Stomach (tissue), 9 donors: Measurements from ENCODE around the gene CLCNKA. TPM values are rescaled to one million over a fixed set of nuclear protein-coding genes. Genes with fewer than 3 reads are reported as not detected.

ENCODE experiments used
- DNase-seq, 2 donors: peaks; one replicate each; pipeline versions ENCODE4 v3.0.0 to v3.0.0-alpha.2; 2013 to 2019
- H3K27ac ChIP-seq, 5 donors: fragments of 200-600 bp in 4 of 5; sonication (generic) in 4 of 5; one replicate each; pipeline ENCODE4 v1.5.1; 2013 to 2019; ENCODE audit warnings: mild to moderate bottlenecking in 1 of 5, moderate library complexity in 1 of 5
- H3K27me3 ChIP-seq, 3 donors: fragments of 200-600 bp; sonication (generic); one replicate each; pipeline ENCODE4 v1.5.1; 2017 to 2019; ENCODE audit warnings: mixed run types in 1 of 3
- H3K36me3 ChIP-seq, 4 donors: fragments of 200-600 bp; sonication (generic); 1 replicate in 3 of 4; 2 replicates in 1 of 4; pipeline ENCODE4 v1.5.1; 2016 to 2019
- H3K4me1 ChIP-seq, 4 donors: fragments of 200-600 bp; sonication (generic); one replicate each; pipeline ENCODE4 v1.5.1; 2016 to 2019
- H3K4me3 ChIP-seq, 4 donors: fragments of 200-600 bp; sonication (generic) in 3 of 4; one replicate each; pipeline ENCODE4 v1.5.1; 2016 to 2019; ENCODE audit warnings: mild to moderate bottlenecking in 1 of 4
- H3K9me3 ChIP-seq, 4 donors: fragments of 200-600 bp; sonication (generic); one replicate each; pipeline ENCODE4 v1.5.1; 2016 to 2019
- CTCF ChIP-seq, 7 experiments: fragments of 450-650 bp in 4 of 7; fragments of 200-600 bp in 3 of 7; sonication (generic) in 3 of 7; IDR thresholded peaks; one replicate each; pipeline ENCODE4 v1.5.1; 2016 to 2019; ENCODE audit warnings: antibody characterized with exemption in 7 of 7, control low read depth in 2 of 7, mild to moderate bottlenecking in 1 of 7
- EP300 ChIP-seq: sonication (generic); formaldehyde crosslinking; IDR thresholded peaks from one replicate; pipeline ENCODE4 v1.6.1; 2017; ENCODE audit warnings: antibody characterized with exemption
- POLR2A ChIP-seq, 4 donors: fragments of 450-650 bp; IDR thresholded peaks; one replicate each; pipeline ENCODE4 v1.6.1; 2016; ENCODE audit warnings: antibody characterized with exemption in 4 of 4, control low read depth in 2 of 4, mild to moderate bottlenecking in 1 of 4, moderate library complexity in 1 of 4
- POLR2AphosphoS5 ChIP-seq, 3 donors: sonication (generic); formaldehyde crosslinking; IDR thresholded peaks; one replicate each; pipeline ENCODE4 v1.6.1; 2016; ENCODE audit warnings: antibody characterized with exemption in 3 of 3
- WGBS, 5 donors: extraction: QIAGEN DNeasy Blood & Tissue Kit in 3 of 5; methylation state at CpG; one replicate each; pipeline versions ENCODE4 v1.1.5 to v1.1.7; 2013 to 2018; 5-methylcytosine and 5-hydroxymethylcytosine counted together
- intact Hi-C: fragments of 100-400 bp; cut with DNase I; formaldehyde crosslinking; loops from one replicate; pipeline ENCODE4 v1.15.1; 2023; ENCODE audit warnings: low total_unique reads
- polyA plus RNA-seq, 3 donors: library from polyadenylated mRNA; stranded (reverse); fragments of 200-250 nt; gene quantifications; one replicate each; pipeline ENCODE4 v1.2.3, GENCODE V29; 2013
- total RNA-seq, 5 donors: library from RNA; depleted of rRNA; stranded (reverse); fragments of >200 nt; gene quantifications; one replicate each; pipeline versions ENCODE4 v1.1.0 to v1.2.3, GENCODE V29; 2014 to 2016
- donor health status: healthy with polysubstance abuse.
- donor health status: Bipolar disorder and iron deficiency.
- donor health status: healthy.

CLCNKA gene
- total and polyA plus RNA-seq, 8 donors = 0.55 to 16.1 (median 4.5) TPM; not detected in 2

- 58 to 71% (median 60%) methylated on average over 8 to 17 of the region's 17 CpGs for WGBS, 5 donors
- Histone ChIP-seq H3K27me3 (no peaks in the 10 kb centered on the region), H3K36me3 (no peaks in the 10 kb centered on the region), H3K9me3 (no peaks in the 10 kb centered on the region), H3K4me3 (peak overlapping the region in 2 of 4 donors; percentile 44), H3K27ac (peak overlapping the region; percentile 71 to 91 (median 82)), H3K4me1 (peaks cover 54 to 78% (median 63%) of the 10 kb centered on the region in 4 donors)
- TF ChIP-seq POLR2A (IDR thresholded peaks at IDR 0.05) (no peak), POLR2AphosphoS5 (IDR thresholded peaks at IDR 0.05) (peak in 1 of 3 donors; percentile 24)
- DNase-seq = peak; percentile 74 to 81
- intact Hi-C loops = no loop called here
These were observed 7.0 kb upstream of the CLCNKA start for GRCh38 chr1:16014509-16015482.

DNA sequence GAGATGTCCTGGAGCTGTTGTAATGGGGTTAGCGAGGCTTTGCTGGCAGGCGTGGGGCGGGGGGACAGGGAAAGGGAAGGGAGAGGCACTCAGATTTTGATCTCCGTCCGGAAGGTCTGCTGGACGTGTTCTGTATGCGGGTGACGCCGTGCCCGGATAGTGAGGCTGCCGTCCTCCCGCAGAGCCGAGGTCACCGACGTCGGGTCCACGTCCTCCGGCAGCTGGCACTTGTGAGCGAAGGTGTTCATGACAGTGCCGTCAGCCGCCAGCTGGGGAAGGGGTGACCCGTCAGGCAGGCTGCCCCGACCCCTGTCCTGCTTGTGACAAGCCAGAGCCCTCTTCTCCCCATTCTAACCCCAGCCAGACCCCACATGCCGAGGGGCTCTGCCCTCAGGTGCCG is 6.3 kb upstream of the CLCNKA start:
- TF ChIP-seq POLR2AphosphoS5 (IDR thresholded peaks at IDR 0.05) (no peak), POLR2A (IDR thresholded peaks at IDR 0.05) (no peak), EP300 (no peak), CTCF (IDR thresholded peaks at IDR 0.05) (no peak)
- peaks cover 54 to 83% (median 67%) of the 10 kb centered on the region in 4 donors for H3K4me1 ChIP-seq
- H3K9me3 ChIP-seq = no peaks in the 10 kb centered on the region
- no peak for DNase-seq
- no peaks in the 10 kb centered on the region for H3K27me3 ChIP-seq
- intact Hi-C loops = no loop called here
- whole genome bisulfite sequencing, 5 donors = 90 to 97% (median 94%) methylated on average over 23 to 25 of the region's 25 CpGs
- H3K4me3 ChIP-seq = peak overlapping the region in 3 of 4 donors; percentile 41 to 44 (median 44)
- no peaks in the 10 kb centered on the region for H3K36me3 ChIP-seq
- H3K27ac ChIP-seq = peak overlapping the region in 4 of 5 donors; percentile 71 to 91 (median 84)

DNA sequence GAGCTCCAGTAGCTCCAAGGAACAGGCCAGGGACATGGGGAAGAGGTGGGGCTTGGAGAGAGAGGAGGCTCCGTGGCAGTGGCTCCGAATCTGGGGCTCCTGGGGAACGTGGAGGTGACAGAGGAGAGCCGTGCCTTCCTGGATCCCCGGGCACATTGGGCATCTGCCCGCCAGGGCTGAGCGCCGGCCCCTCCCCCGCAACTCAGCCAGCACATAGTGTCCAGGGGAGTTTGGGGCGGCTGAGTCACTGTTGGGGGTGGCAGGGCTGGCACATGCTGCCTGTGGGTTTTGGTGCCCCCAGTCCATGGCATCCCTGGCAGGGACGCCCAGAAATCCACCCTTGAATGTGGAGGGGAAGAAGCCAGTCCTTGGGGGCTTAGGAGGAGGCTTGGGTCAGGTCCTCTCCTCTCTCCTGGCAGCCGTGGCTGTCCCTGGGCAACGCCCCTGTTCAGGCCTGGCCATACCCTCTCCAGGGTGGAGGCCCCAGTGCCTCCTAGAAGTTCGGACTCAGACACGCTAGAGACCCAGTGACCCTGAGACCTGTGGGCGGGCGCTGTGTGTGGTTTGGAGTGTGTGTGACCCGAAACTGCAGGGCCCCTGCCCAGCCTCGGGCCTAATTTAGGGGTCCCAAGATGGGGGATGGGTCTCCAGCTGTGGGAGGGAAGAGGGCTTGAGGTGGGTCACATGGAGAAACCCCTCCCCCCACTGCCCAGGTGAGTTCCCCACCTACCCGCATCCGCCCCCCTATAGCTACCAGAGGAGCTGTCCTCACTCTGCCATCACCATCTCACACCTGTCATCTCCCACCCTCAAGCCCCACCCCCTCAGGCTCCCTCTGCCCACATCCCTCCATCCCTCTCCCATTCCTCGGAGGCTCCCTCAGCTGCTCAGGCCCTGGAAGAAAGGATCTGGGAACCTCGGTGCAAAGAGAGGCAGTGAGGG is 5.6 kb upstream of the CLCNKA start:
- TF ChIP-seq POLR2A (IDR thresholded peaks at IDR 0.05) (no peak), POLR2AphosphoS5 (IDR thresholded peaks at IDR 0.05) (peak in 2 of 3 donors; percentile 44 to 59), EP300 (peak; percentile 87), CTCF (IDR thresholded peaks at IDR 0.05) (no peak)
- H3K4me1 ChIP-seq = peaks cover 54 to 87% (median 67%) of the 10 kb centered on the region in 4 donors
- DNase-seq = no peak
- no peaks in the 10 kb centered on the region for H3K9me3 ChIP-seq
- H3K27ac ChIP-seq = peak overlapping the region in 4 of 5 donors; percentile 71 to 91 (median 84)
- H3K36me3 ChIP-seq = no peaks in the 10 kb centered on the region
- no peaks in the 10 kb centered on the region for H3K27me3 ChIP-seq
- intact Hi-C loops = no loop called here
- H3K4me3 ChIP-seq = peak overlapping the region in 3 of 4 donors; percentile 41 to 44 (median 44)
- 64 to 76% (median 74%) methylated on average over 19 to 23 of the region's 23 CpGs for WGBS, 5 donors

DNA sequence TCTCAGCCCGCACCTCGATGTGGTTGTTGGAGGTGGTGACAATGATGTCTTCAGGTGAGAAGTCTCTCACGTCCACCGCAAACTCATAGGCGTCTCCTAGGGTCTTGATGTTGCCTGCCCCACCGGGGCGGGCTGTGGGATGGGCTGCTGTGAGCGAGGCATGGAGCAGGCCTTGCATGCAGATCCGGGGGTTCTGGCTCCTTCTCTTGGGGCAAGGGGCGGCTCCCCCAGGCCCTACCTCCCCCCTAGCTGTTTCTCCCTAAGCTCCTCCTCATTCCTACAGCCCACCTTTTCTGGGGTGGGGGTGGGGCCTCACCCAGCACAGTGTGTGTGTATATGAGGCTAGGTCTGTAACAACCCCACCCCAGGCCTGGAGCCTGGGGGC is 4.8 kb upstream of the CLCNKA start:
- WGBS, 5 donors = 67 to 87% (median 84%) methylated on average over 9 to 10 of the region's 10 CpGs
- Histone ChIP-seq H3K9me3 (no peaks in the 10 kb centered on the region), H3K36me3 (no peaks in the 10 kb centered on the region), H3K27me3 (no peaks in the 10 kb centered on the region), H3K4me3 (peak overlapping the region; percentile 18 to 44 (median 42)), H3K27ac (peak overlapping the region; percentile 63 to 91 (median 82)), H3K4me1 (peaks cover 52 to 94% (median 69%) of the 10 kb centered on the region in 4 donors)
- DNase-seq = no peak
- TF ChIP-seq CTCF (IDR thresholded peaks at IDR 0.05) (no peak), EP300 (no peak), POLR2AphosphoS5 (IDR thresholded peaks at IDR 0.05) (no peak), POLR2A (IDR thresholded peaks at IDR 0.05) (no peak)
- intact Hi-C loops = no loop called here
